GM12878 (cell line): ENCODE results near the gene TRA2B.

Experiments used
- EZH2 ChIP-seq: IDR thresholded peaks from 2 replicates; pipeline ENCODE4 v1.6.1; 2012; ENCODE audit warnings: low read depth, mild to moderate bottlenecking, control low read depth, inconsistent platforms, low read length, borderline replicate concordance; ENCODE audit not compliant: control insufficient read depth
- NFXL1 ChIP-seq: fragments of 450-650 bp; IDR thresholded peaks from 2 replicates; pipeline ENCODE4 v1.6.1; 2017; ENCODE audit warnings: antibody characterized with exemption, mild to moderate bottlenecking, borderline replicate concordance
- TF ChIP-seq, protein P1 (sequence below), 3 experiments: IDR thresholded peaks in 2 of 3; conservative IDR thresholded peaks in 1 of 3; 2 replicates each; pipeline ENCODE4 v1.5.1; 2011; ENCODE audit warnings: low read depth in 3 of 3, low read length in 3 of 3, mild to moderate bottlenecking in 3 of 3, control low read depth in 2 of 3, moderate library complexity in 2 of 3, inconsistent platforms in 1 of 3, mixed read lengths in 1 of 3; ENCODE audit not compliant: control insufficient read depth in 2 of 3, insufficient read depth in 1 of 3; ENCODE audit errors: extremely low read depth in 1 of 3

DNA sequence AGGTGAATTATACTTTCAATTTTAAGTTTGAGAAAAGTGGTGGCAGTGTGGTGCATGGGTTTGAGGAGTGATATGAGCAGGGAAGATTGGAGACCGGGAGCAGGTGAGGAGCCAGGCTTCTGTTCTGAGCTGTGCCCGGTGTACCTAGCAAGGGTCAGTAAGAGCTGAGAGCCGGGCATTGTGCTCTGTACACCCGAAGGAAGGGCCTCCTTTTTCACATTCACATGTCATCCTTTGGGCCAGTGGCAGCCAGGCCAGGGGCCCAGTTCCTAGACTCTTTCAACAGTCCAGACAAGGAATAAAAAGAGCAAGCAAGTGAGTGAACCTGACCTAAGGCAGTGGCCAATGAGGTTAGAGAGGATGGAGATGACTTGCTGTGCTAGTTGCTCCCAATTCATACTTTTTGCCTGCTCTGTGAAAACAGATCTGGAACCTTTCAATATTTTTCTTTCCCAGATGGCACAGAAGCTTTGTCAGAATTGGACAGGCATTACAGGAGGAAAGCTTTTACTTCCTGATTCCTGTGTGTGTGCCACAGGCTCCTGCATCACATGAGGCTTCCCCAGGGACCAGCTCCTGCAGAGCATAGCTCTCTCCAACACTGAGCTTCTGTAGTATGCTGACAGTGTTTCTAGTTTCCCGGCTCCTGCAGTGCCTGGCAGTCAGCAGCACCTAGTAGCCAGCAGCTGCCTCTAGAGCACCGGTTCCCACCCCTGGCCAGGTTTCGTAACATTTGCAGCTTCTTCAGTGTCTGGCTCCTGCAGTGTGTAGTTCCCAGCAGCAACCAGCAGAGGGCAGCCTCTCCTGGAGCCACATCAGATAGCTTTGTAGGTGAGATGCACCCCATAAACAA lies 5.3 kb upstream of the TRA2B start:
- TF ChIP-seq, protein P1, sequence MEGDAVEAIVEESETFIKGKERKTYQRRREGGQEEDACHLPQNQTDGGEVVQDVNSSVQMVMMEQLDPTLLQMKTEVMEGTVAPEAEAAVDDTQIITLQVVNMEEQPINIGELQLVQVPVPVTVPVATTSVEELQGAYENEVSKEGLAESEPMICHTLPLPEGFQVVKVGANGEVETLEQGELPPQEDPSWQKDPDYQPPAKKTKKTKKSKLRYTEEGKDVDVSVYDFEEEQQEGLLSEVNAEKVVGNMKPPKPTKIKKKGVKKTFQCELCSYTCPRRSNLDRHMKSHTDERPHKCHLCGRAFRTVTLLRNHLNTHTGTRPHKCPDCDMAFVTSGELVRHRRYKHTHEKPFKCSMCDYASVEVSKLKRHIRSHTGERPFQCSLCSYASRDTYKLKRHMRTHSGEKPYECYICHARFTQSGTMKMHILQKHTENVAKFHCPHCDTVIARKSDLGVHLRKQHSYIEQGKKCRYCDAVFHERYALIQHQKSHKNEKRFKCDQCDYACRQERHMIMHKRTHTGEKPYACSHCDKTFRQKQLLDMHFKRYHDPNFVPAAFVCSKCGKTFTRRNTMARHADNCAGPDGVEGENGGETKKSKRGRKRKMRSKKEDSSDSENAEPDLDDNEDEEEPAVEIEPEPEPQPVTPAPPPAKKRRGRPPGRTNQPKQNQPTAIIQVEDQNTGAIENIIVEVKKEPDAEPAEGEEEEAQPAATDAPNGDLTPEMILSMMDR (IDR thresholded peaks at IDR 0.05 in 2 of 3, conservative IDR thresholded peaks at IDR 0.05 in 1 of 3; ENCODE audit: control insufficient read depth in 2 of 3, extremely low read depth in 1 of 3, insufficient read depth in 1 of 3, low read depth in 3 of 3, low read length in 3 of 3) = peak; percentile 94 to 99 (median 99)
- TF ChIP-seq NFXL1 (no peak), EZH2 (no peak)
